Adrenal gland (tissue), 12 donors: ENCODE measurements around the gene OSBPL10. TPM values are rescaled to one million over a fixed set of nuclear protein-coding genes. Genes with fewer than 3 reads are reported as not detected.

ENCODE experiments used
- DNase-seq, 7 donors: peaks; one replicate each; pipeline ENCODE4 v3.0.0-alpha.2; 2019 to 2020
- H3K27ac ChIP-seq, 5 donors: fragments of 200-600 bp; sonication (generic) in 4 of 5; 1 replicate in 3 of 5; 2 replicates in 2 of 5; pipeline versions ENCODE4 v1.5.1 to v1.8.0; 2016 to 2020; ENCODE audit warnings: mild to moderate bottlenecking in 1 of 5
- H3K27me3 ChIP-seq: fragments of 200-600 bp; 2 replicates; pipeline ENCODE4 v1.8.0; 2021
- H3K36me3 ChIP-seq, 2 donors: fragments of 200-600 bp; replicated peaks in 1 of 2; 1 replicate in 1 of 2; 2 replicates in 1 of 2; pipeline versions ENCODE4 v1.5.1 to v1.8.0; 2018 to 2022
- H3K4me1 ChIP-seq, 2 donors: fragments of 200-600 bp; replicated peaks in 1 of 2; 1 replicate in 1 of 2; 2 replicates in 1 of 2; pipeline versions ENCODE4 v1.5.1 to v1.8.0; 2018 to 2021
- H3K4me3 ChIP-seq, 4 donors: fragments of 200-600 bp; sonication (generic) in 3 of 4; one replicate each; pipeline ENCODE4 v1.5.1; 2016 to 2018
- H3K9me3 ChIP-seq, 3 donors: fragments of 200-600 bp; sonication (generic) in 1 of 3; replicated peaks in 1 of 3; 1 replicate in 2 of 3; 2 replicates in 1 of 3; pipeline versions ENCODE4 v1.5.1 to v1.8.0; 2016 to 2021
- CTCF ChIP-seq, 6 experiments: fragments of 450-650 bp in 4 of 6; fragments of 200-600 bp in 2 of 6; sonication (generic) in 1 of 6; IDR thresholded peaks; 1 replicate in 5 of 6; 2 replicates in 1 of 6; pipeline versions ENCODE4 v1.5.1 to v1.8.0; 2016 to 2021; ENCODE audit warnings: antibody characterized with exemption in 6 of 6, mild to moderate bottlenecking in 2 of 6, moderate library complexity in 1 of 6
- POLR2A ChIP-seq, 2 donors: fragments of 450-650 bp; IDR thresholded peaks; one replicate each; pipeline ENCODE4 v1.6.1; 2017; ENCODE audit warnings: antibody characterized with exemption in 2 of 2, mild to moderate bottlenecking in 2 of 2, moderate library complexity in 1 of 2
- WGBS, 4 donors: extraction: QIAGEN DNeasy Blood & Tissue Kit in 2 of 4; methylation state at CpG; one replicate each; pipeline versions ENCODE4 v1.1.5 to v1.1.7; 2013 to 2017; 5-methylcytosine and 5-hydroxymethylcytosine counted together
- intact Hi-C, 2 donors: fragments of 100-400 bp; cut with DNase I; formaldehyde crosslinking; loops; one replicate each; pipeline versions ENCODE4 v1.14.1 to v1.15.0; 2022 to 2023
- polyA plus RNA-seq, 3 donors: library from polyadenylated mRNA; stranded (reverse); fragments of 200-250 nt in 2 of 3; fragments of 350-450 nt in 1 of 3; fragmentation: Illumina TruSeq in 1 of 3; extraction: RNeasy Lipid Tissue Mini Kit (QIAGEN cat#74804) in 1 of 3; gene quantifications; one replicate each; pipeline ENCODE4 v1.2.3, GENCODE V29; 2013 to 2014
- total RNA-seq, 9 donors: library from RNA; depleted of rRNA in 4 of 9; stranded (reverse); fragments of >200 nt in 4 of 9; fragments of 120-200 nt in 1 of 9; fragmentation: NEBNext Ultra II Directional in 1 of 9; extraction: Animal tissue kit (Norgen Biotek cat#: 25700) in 1 of 9; gene quantifications; one replicate each; pipeline versions ENCODE4 v1.1.0 to v1.2.4, GENCODE V29; 2013 to 2023
- donor health status: healthy with polysubstance abuse.
- donor health status: Bipolar disorder and iron deficiency.
- donor health status: DM: yes; HTN: yes; CAD: no.
- donor health status: DM: no; HTN: no; CAD: no.
- donor health status: DM: no; HTN: no; CAD: no.
- donor health status: DM: yes; HTN: yes; CAD: no.

The OSBPL10 gene
- total and polyA plus RNA-seq, 12 donors, result 2.0 to 55.6 (median 9.4) TPM

DNA sequence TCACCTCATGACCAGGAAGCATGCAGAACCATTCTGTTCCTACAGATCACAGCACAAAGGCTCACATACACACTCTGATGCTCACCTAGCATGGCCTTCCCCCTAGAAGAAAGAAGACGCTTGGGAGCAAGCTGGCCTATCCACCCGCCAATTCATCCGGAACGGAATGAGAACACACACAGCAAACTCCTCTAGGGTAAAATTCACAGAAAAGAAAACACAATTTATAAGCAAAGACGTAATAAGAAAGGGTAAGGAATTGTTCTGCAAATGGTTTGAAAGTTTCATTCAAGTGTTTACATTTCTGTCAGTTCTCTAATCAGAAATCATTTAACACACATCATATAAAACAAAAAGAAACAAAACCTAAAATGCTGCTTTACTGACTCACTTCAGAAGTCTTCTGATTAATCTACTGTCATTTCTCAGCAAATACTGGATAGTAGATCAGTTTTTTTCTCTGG, 218.1 kb downstream of the OSBPL10 start:
- WGBS, 4 donors, result 95 to 97% (median 96%) methylated on average over 5 of the region's 5 CpGs
- DNase-seq, result no peak
- Histone ChIP-seq H3K36me3 (no peaks in the 10 kb centered on the region), H3K27me3 (no peaks in the 10 kb centered on the region), H3K27ac (no peak overlapping the region), H3K9me3 (no peaks in the 10 kb centered on the region), H3K4me3 (no peak overlapping the region), H3K4me1 (no peaks in the 10 kb centered on the region)
- intact Hi-C loops, result no loop called here
- TF ChIP-seq POLR2A (IDR thresholded peaks at IDR 0.05) (no peak), CTCF (IDR thresholded peaks at IDR 0.05) (no peak)

DNA sequence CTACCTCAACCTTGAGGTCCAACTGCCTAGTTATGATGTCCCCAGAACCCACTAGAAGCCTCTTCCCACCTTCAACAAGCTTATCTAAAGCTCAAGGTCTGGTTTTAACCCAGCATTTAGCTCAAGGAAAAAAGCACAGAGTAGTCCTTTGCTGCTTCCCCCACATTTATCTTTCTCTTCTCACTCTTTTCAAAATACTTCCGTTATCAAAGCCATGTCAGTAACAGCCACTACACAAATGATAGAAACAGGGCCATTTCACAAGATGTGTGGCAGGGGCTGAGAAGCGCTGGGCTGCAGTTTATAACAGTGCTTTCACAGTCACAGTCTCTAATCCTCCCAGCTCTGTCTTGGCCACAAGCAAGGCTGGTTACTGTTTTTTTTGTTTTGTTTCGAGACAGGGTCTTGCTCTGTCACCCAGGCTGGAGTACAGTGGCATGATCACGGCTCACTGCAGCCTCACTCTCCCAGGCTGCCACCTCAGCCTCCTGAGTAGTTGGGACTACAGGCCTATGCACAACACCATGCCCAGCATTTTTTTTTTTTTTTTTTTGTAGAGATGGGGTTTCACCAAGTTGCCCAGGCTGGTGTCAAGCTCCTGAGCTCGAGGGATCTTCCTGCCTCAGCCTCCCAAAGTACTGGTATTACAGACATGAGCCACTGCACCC, 218.8 kb downstream of the OSBPL10 start:
- H3K9me3 ChIP-seq, result no peaks in the 10 kb centered on the region
- H3K36me3 ChIP-seq, result no peaks in the 10 kb centered on the region
- intact Hi-C loops, result no loop called here
- 77 to 84% (median 80%) methylated on average over 5 of the region's 5 CpGs for WGBS, 4 donors
- TF ChIP-seq POLR2A (IDR thresholded peaks at IDR 0.05), result no peak
- H3K4me3 ChIP-seq, result no peak overlapping the region
- DNase-seq, result no peak
- no peak overlapping the region for H3K27ac ChIP-seq
- no peaks in the 10 kb centered on the region for H3K4me1 ChIP-seq
- H3K27me3 ChIP-seq, result no peaks in the 10 kb centered on the region

- no peaks in the 10 kb centered on the region for H3K9me3 ChIP-seq
- no peak overlapping the region for H3K4me3 ChIP-seq
- no peaks in the 10 kb centered on the region for H3K4me1 ChIP-seq
- no peaks in the 10 kb centered on the region for H3K27me3 ChIP-seq
- DNase-seq, result no peak
- no peak for TF ChIP-seq CTCF (IDR thresholded peaks at IDR 0.05)
- WGBS, 4 donors, result 80 to 85% (median 84%) methylated on average over 6 of the region's 6 CpGs
- intact Hi-C loops, result no loop called here
- H3K27ac ChIP-seq, result no peak overlapping the region
- H3K36me3 ChIP-seq, result no peaks in the 10 kb centered on the region
Observed at GRCh38 chr3:31760654-31761053, 220.4 kb downstream of the OSBPL10 start.

DNA sequence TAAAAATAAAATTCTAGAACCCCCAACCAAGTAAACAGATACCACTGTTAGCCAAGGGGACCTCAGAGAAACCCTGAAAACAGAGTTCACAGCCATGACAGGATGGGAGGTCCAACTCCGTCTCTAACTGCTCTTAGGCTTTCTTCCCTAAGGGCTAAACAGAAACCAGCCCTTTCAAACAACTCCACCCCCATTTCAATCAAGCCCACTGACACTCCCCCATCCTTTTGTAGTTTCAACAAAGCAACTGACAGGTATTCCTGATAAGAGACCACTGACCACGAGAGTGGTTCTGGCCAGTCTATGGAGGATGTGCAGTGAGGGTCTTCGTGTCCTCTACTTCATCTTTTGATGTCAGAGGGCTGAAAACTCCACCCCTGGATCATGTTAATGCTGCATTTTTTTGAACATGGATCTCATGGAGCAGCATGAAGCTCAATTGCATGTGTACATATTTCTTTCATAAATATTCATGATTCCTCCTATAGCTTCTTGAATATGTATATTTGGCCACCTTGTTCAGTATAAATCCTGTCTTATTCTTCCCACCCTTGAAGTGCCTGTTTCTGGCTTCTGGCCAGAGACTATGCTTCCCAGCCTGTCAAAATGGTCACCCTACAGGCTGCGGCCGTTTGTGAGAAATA, 222.6 kb downstream of the OSBPL10 start:
- no peaks in the 10 kb centered on the region for H3K27me3 ChIP-seq
- DNase-seq, result no peak
- WGBS, 4 donors, result 87 to 93% (median 91%) methylated on average over 5 of the region's 5 CpGs
- no peak overlapping the region for H3K27ac ChIP-seq
- intact Hi-C loops, result no loop called here
- no peaks in the 10 kb centered on the region for H3K36me3 ChIP-seq
- no peak for TF ChIP-seq CTCF (IDR thresholded peaks at IDR 0.05)
- TF ChIP-seq POLR2A (IDR thresholded peaks at IDR 0.05), result no peak
- H3K4me3 ChIP-seq, result no peak overlapping the region
- H3K4me1 ChIP-seq, result no peaks in the 10 kb centered on the region
- no peaks in the 10 kb centered on the region for H3K9me3 ChIP-seq
